SK-N-SH treated with all-trans-retinoic acid at 6 μM for 48 hours (cell line): ENCODE data around the gene PTEN.

ENCODE experiments used
- ATAC-seq: fragments of 200-7000 bp; cut with Tn5 transposase; 3 replicates; pipeline ENCODE4 v1.9.1; 2020; ENCODE audit warnings: mild to moderate bottlenecking, moderate library complexity
- ARNTL ChIP-seq: fragments of 450-650 bp; formaldehyde crosslinking; IDR thresholded peaks from 2 replicates; pipeline ENCODE4 v1.5.0; 2020; ENCODE audit warnings: low read depth, mild to moderate bottlenecking, moderate library complexity, borderline replicate concordance
- CREB5 ChIP-seq: fragments of 250-450 bp; sonication (Bioruptor Pico); IDR thresholded peaks from 2 replicates; pipeline ENCODE4 v1.5.1; 2020; ENCODE audit warnings: low read depth, mild to moderate bottlenecking, moderate library complexity
- CSDC2 ChIP-seq: fragments of 250-450 bp; sonication (Bioruptor Pico); IDR thresholded peaks from 2 replicates; pipeline ENCODE4 v1.5.0; 2020; ENCODE audit warnings: mild to moderate bottlenecking, moderate library complexity
- ESRRG ChIP-seq: fragments of 250-450 bp; sonication (Bioruptor Pico); IDR thresholded peaks from 2 replicates; pipeline ENCODE4 v1.6.1; 2021; ENCODE audit warnings: mild to moderate bottlenecking
- GLIS3 ChIP-seq: fragments of 250-450 bp; sonication (Bioruptor Pico); IDR thresholded peaks from 2 replicates; pipeline ENCODE4 v1.5.0; 2020; ENCODE audit warnings: mild to moderate bottlenecking, moderate library complexity
- ISL1 ChIP-seq: fragments of 250-450 bp; sonication (Bioruptor Pico); IDR thresholded peaks from 2 replicates; pipeline ENCODE4 v2.1.2; 2022; ENCODE audit warnings: mild to moderate bottlenecking, moderate library complexity
- OSR1 ChIP-seq: fragments of 250-450 bp; sonication (Bioruptor Pico); IDR thresholded peaks from 2 replicates; pipeline ENCODE4 v1.8.0; 2022; ENCODE audit warnings: moderate library complexity, mild to moderate bottlenecking, inconsistent platforms
- RARB ChIP-seq: fragments of 250-450 bp; sonication (Bioruptor Pico); IDR thresholded peaks from 2 replicates; pipeline ENCODE4 v1.8.0; 2021; ENCODE audit warnings: mild to moderate bottlenecking, moderate library complexity
- TCF4 ChIP-seq: fragments of 250-450 bp; sonication (Bioruptor Pico); IDR thresholded peaks from 2 replicates; pipeline ENCODE4 v1.8.0; 2021; ENCODE audit warnings: mild to moderate bottlenecking, moderate library complexity, borderline replicate concordance
- TOX ChIP-seq: fragments of 250-450 bp; sonication (Bioruptor Pico); IDR thresholded peaks from 2 replicates; pipeline ENCODE4 v1.8.0; 2021; ENCODE audit warnings: mild to moderate bottlenecking, moderate library complexity, borderline replicate concordance
- TSHZ2 ChIP-seq: fragments of 250-450 bp; sonication (Bioruptor Pico); IDR thresholded peaks from 2 replicates; pipeline ENCODE4 v1.5.0; 2020; ENCODE audit warnings: mild to moderate bottlenecking, moderate library complexity
- ZC3H10 ChIP-seq: fragments of 250-450 bp; sonication (Bioruptor Pico); IDR thresholded peaks from 2 replicates; pipeline ENCODE4 v1.5.1; 2021; ENCODE audit warnings: mild to moderate bottlenecking, moderate library complexity
- ZFP3 ChIP-seq: fragments of 250-450 bp; sonication (Bioruptor Pico); IDR thresholded peaks from 2 replicates; pipeline ENCODE4 v1.5.0; 2020; ENCODE audit warnings: mild to moderate bottlenecking, moderate library complexity
- ZFP30 ChIP-seq: fragments of 450-650 bp; formaldehyde crosslinking; IDR thresholded peaks from 2 replicates; pipeline ENCODE4 v1.5.0; 2022; ENCODE audit warnings: mild to moderate bottlenecking, moderate library complexity
- ZNF565 ChIP-seq: fragments of 450-650 bp; formaldehyde crosslinking; conservative IDR thresholded peaks from 2 replicates; pipeline ENCODE4 v1.5.0; 2020; ENCODE audit warnings: low read depth, mild to moderate bottlenecking, moderate library complexity
- ZNF70 ChIP-seq: fragments of 450-650 bp; formaldehyde crosslinking; IDR thresholded peaks from 2 replicates; pipeline ENCODE4 v1.5.0; 2020; ENCODE audit warnings: mild to moderate bottlenecking, moderate library complexity
- ZNF8 ChIP-seq: fragments of 450-650 bp; formaldehyde crosslinking; IDR thresholded peaks from 2 replicates; pipeline ENCODE4 v1.5.0; 2020; ENCODE audit warnings: mild to moderate bottlenecking, moderate library complexity
- TF ChIP-seq, protein P1 (sequence below): fragments of 250-450 bp; sonication (Bioruptor Pico); IDR thresholded peaks from 2 replicates; pipeline ENCODE4 v1.5.1; 2021; ENCODE audit warnings: mild to moderate bottlenecking, moderate library complexity
- TF ChIP-seq, protein P2 (sequence below): fragments of 250-450 bp; sonication (Bioruptor Pico); IDR thresholded peaks from 2 replicates; pipeline ENCODE4 v1.8.0; 2021; ENCODE audit warnings: low read depth, mild to moderate bottlenecking, moderate library complexity, borderline replicate concordance
- TF ChIP-seq, protein P3 (sequence below): fragments of 250-450 bp; sonication (Bioruptor Pico); IDR thresholded peaks from 2 replicates; pipeline ENCODE4 v1.8.0; 2020; ENCODE audit warnings: mild to moderate bottlenecking, moderate library complexity, borderline replicate concordance

The PTEN gene

DNA sequence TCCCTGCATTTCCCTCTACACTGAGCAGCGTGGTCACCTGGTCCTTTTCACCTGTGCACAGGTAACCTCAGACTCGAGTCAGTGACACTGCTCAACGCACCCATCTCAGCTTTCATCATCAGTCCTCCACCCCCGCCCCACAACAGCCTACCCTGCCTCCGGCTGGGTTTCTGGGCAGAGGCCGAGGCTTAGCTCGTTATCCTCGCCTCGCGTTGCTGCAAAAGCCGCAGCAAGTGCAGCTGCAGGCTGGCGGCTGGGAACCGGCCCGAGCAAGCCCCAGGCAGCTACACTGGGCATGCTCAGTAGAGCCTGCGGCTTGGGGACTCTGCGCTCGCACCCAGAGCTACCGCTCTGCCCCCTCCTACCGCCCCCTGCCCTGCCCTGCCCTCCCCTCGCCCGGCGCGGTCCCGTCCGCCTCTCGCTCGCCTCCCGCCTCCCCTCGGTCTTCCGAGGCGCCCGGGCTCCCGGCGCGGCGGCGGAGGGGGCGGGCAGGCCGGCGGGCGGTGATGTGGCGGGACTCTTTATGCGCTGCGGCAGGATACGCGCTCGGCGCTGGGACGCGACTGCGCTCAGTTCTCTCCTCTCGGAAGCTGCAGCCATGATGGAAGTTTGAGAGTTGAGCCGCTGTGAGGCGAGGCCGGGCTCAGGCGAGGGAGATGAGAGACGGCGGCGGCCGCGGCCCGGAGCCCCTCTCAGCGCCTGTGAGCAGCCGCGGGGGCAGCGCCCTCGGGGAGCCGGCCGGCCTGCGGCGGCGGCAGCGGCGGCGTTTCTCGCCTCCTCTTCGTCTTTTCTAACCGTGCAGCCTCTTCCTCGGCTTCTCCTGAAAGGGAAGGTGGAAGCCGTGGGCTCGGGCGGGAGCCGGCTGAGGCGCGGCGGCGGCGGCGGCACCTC lies at the start of gene PTEN, which contains the start of gene KLLN:
Gene PTEN (plus strand): TSS at position 573 of the 891 bp plus-strand sequence. CDS start 845 bp downstream, outside the sequence.
Gene KLLN (minus strand): TSS at position 481 of the 891 bp plus-strand sequence. CDS start 1,046 bp downstream, outside the sequence.
- TF ChIP-seq ZNF8 (no peak), CREB5 (CRISPR knock-in tag) (no peak), ZFP3 (CRISPR knock-in tag) (0 out of 2 replicates have a peak, but pooled peaks have one; percentile 23), TOX (CRISPR knock-in tag) (no peak), ZFP30 (CRISPR knock-in tag) (no peak), ARNTL (CRISPR knock-in tag) (no peak), ESRRG (CRISPR knock-in tag) (no peak), CSDC2 (0 out of 2 replicates have a peak, but pooled peaks have one; percentile 59), RARB (CRISPR knock-in tag) (no peak)
- TF ChIP-seq, protein P1, sequence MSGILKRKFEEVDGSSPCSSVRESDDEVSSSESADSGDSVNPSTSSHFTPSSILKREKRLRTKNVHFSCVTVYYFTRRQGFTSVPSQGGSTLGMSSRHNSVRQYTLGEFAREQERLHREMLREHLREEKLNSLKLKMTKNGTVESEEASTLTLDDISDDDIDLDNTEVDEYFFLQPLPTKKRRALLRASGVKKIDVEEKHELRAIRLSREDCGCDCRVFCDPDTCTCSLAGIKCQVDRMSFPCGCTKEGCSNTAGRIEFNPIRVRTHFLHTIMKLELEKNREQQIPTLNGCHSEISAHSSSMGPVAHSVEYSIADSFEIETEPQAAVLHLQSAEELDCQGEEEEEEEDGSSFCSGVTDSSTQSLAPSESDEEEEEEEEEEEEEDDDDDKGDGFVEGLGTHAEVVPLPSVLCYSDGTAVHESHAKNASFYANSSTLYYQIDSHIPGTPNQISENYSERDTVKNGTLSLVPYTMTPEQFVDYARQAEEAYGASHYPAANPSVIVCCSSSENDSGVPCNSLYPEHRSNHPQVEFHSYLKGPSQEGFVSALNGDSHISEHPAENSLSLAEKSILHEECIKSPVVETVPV (CRISPR knock-in tag), result no peak
- TF ChIP-seq, protein P2, sequence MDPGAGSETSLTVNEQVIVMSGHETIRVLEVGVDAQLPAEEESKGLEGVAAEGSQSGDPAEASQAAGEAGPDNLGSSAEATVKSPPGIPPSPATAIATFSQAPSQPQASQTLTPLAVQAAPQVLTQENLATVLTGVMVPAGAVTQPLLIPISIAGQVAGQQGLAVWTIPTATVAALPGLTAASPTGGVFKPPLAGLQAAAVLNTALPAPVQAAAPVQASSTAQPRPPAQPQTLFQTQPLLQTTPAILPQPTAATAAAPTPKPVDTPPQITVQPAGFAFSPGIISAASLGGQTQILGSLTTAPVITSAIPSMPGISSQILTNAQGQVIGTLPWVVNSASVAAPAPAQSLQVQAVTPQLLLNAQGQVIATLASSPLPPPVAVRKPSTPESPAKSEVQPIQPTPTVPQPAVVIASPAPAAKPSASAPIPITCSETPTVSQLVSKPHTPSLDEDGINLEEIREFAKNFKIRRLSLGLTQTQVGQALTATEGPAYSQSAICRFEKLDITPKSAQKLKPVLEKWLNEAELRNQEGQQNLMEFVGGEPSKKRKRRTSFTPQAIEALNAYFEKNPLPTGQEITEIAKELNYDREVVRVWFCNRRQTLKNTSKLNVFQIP, result no peak
- TF ChIP-seq, protein P3, sequence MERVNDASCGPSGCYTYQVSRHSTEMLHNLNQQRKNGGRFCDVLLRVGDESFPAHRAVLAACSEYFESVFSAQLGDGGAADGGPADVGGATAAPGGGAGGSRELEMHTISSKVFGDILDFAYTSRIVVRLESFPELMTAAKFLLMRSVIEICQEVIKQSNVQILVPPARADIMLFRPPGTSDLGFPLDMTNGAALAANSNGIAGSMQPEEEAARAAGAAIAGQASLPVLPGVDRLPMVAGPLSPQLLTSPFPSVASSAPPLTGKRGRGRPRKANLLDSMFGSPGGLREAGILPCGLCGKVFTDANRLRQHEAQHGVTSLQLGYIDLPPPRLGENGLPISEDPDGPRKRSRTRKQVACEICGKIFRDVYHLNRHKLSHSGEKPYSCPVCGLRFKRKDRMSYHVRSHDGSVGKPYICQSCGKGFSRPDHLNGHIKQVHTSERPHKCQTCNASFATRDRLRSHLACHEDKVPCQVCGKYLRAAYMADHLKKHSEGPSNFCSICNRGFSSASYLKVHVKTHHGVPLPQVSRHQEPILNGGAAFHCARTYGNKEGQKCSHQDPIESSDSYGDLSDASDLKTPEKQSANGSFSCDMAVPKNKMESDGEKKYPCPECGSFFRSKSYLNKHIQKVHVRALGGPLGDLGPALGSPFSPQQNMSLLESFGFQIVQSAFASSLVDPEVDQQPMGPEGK, result no peak
- ATAC-seq, result peak; percentile 82

GRCh38 chr10:87816163-87816897 lies 47.1 kb upstream of the PTEN start:
- no peak for TF ChIP-seq ISL1 (CRISPR knock-in tag)
- TF ChIP-seq TCF4, result no peak
- TF ChIP-seq, protein P3, result no peak
- TF ChIP-seq, protein P2, result no peak
- TF ChIP-seq ZNF565 (CRISPR knock-in tag), result no peak
- no peak for TF ChIP-seq TOX (CRISPR knock-in tag)
- no peak for TF ChIP-seq ZFP3 (CRISPR knock-in tag)
- TF ChIP-seq ZC3H10 (CRISPR knock-in tag), result no peak
- no peak for TF ChIP-seq ZNF70 (CRISPR knock-in tag)
- TF ChIP-seq ARNTL (CRISPR knock-in tag), result no peak
- no peak for TF ChIP-seq ZFP30 (CRISPR knock-in tag)
- TF ChIP-seq ESRRG (CRISPR knock-in tag), result no peak
- TF ChIP-seq TSHZ2 (CRISPR knock-in tag), result no peak
- TF ChIP-seq GLIS3, result no peak
- TF ChIP-seq RARB (CRISPR knock-in tag), result no peak
- TF ChIP-seq CSDC2, result no peak
- TF ChIP-seq OSR1 (CRISPR knock-in tag), result no peak
- TF ChIP-seq ZNF8, result no peak
- ATAC-seq, result no peak
